HCEC 1CT (cell line): ENCODE results near the gene RCOR1.

ENCODE experiments used
- DNase-seq: peaks from one replicate; pipeline ENCODE4 v3.0.0-alpha.2; 2017

The RCOR1 gene

DNA sequence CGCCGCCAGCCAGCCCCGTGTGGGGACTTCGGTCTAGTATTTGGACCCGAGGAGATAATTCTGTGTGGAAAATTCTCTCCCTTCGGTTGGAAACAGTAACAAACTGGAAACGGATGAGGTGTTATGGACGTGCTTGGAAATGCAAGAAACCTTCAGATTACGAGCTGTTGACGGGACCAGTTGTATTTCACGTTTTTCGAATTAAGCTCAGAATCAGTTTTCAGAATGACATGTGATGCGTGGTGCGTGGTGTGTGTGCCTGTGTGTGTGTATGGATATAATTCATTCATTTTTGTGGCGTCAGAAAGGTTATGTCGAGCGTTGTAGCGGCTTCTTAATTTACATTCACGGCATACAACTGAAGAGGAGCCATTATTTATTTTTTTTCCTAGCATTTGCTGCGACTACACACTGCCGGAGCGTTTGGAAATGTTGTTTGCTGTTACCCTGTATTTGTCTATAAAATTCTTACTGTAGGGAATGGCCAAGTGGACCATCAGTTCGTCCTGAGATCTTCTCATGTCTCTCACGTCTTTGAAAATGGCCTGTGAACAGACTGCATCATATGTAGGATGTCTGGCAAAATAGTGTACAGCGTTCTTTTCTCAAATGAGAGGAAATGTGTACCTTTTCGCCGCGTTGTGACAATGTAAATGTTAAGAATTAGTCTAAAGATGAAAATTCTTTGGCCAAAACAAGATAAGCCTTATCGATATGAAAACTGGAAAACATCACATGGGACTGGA lies 186.1 kb downstream of the RCOR1 start:
- peak; percentile 25 for DNase-seq

- no peak for DNase-seq
Measured at GRCh38 chr14:102779084-102779462, 186.6 kb downstream of the RCOR1 start.

DNA sequence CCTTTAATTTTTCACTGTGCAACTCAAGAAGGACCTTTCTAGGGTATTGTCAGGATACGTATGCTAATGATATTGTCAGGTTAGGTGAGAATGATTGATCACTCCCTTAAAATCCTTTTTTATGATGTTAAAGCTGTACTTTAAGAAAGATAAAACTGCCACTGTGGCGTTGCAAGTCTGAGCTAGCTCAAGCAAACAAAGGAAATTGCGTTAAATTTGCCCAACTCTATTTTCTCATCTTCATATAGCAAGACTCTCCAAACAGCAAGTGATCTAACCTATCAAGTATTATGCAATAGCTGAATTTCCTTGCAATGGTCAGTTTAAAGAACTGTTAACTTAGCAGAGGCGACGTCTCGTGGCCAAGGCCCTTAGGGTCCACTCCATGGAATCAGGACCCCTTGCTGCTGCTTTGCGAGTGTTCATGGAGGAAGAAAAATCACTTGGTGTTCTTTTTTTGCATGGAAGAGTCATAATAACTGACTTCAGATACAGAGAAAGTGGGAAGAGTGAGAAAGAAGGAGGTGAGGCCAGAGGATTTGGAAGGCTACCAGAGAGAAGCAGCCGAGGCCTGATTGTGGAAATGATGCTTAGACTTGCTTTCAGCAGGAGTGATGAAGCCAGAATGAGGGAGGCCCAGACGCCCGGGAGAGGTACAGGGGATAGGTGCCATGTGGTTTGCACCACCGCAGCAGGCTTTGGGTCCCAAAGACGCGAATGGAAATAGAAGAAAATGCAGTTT lies 187.3 kb downstream of the RCOR1 start:
- DNase-seq = no peak
